H1 (cell line): ENCODE data around the gene RRP7A. TPM values are rescaled to one million over a fixed set of nuclear protein-coding genes. Genes with fewer than 3 reads are reported as not detected.

Source experiments
- CTCF ChIA-PET: fragments of 300-600 bp; sonication (Branson Sonifier 250); formaldehyde crosslinking; loops from one replicate; lab custom pipeline; 2021; ENCODE audit not compliant: partially characterized antibody; lab: Charles Lee
- POLR2A ChIA-PET: fragments of 300-600 bp; sonication (Branson Sonifier 250); formaldehyde crosslinking; loops from one replicate; lab custom pipeline; 2021; ENCODE audit warnings: inconsistent platforms; ENCODE audit not compliant: partially characterized antibody; lab: Charles Lee
- DNase-seq, 2 experiments: peaks; one replicate each; pipeline versions ENCODE4 v3.0.0 to v3.0.0-alpha.2; 2010 to 2022; ENCODE audit warnings: low spot score in 2 of 2, low read depth in 1 of 2, mixed read lengths in 1 of 2
- FAIRE-seq: peaks from 2 replicates; lab custom pipeline; 2011; peaks lifted over from hg19 to GRCh38; lab: Jason Lieb, UNC
- H2AFZ ChIP-seq: 2 replicates; pipeline ENCODE4 v1.8.1; 2012; ENCODE audit warnings: low read length, inconsistent platforms
- H2AK5ac ChIP-seq: 2 replicates; pipeline ENCODE4 v1.6.1; 2013; ENCODE audit warnings: low read depth, low read length
- H2BK120ac ChIP-seq: replicated peaks from 2 replicates; pipeline ENCODE3; 2013; ENCODE audit warnings: low read depth, low read length, inconsistent platforms
- H2BK12ac ChIP-seq: 2 replicates; pipeline ENCODE4 v1.6.1; 2013; ENCODE audit warnings: low read depth, low read length
- H2BK15ac ChIP-seq: 2 replicates; pipeline ENCODE4 v1.6.1; 2013; ENCODE audit warnings: low read length
- H2BK20ac ChIP-seq: 2 replicates; pipeline ENCODE4 v1.6.1; 2013; ENCODE audit warnings: low read length
- H2BK5ac ChIP-seq: 2 replicates; pipeline ENCODE4 v1.6.1; 2013; ENCODE audit warnings: low read depth, low read length
- H3K14ac ChIP-seq: 2 replicates; pipeline ENCODE4 v1.6.1; 2013; ENCODE audit warnings: inconsistent platforms; ENCODE audit not compliant: insufficient read length
- H3K18ac ChIP-seq: 2 replicates; pipeline ENCODE4 v1.6.1; 2013; ENCODE audit warnings: low read length; ENCODE audit errors: extremely low read depth
- H3K23ac ChIP-seq: 2 replicates; pipeline ENCODE4 v1.6.1; 2013; ENCODE audit warnings: inconsistent platforms; ENCODE audit not compliant: insufficient read length
- H3K23me2 ChIP-seq: 2 replicates; pipeline ENCODE4 v1.6.1; 2013; ENCODE audit warnings: low read depth, low read length
- H3K27ac ChIP-seq: 2 replicates; pipeline ENCODE4 v1.6.1; 2011; ENCODE audit warnings: low read depth, low read length, inconsistent platforms
- H3K27me3 ChIP-seq, 4 experiments: replicated peaks in 1 of 4; 1 replicate in 1 of 4; 2 replicates in 3 of 4; pipeline versions ENCODE4 v1.6.1 to v1.8.1; 2011 to 2013; ENCODE audit warnings: low read length in 3 of 4, mild to moderate bottlenecking in 3 of 4, inconsistent platforms in 2 of 4, mixed read lengths in 2 of 4, moderate library complexity in 1 of 4; ENCODE audit not compliant: control insufficient read depth in 3 of 4, insufficient read depth in 3 of 4; ENCODE audit errors: extremely low read depth in 1 of 4
- H3K36me3 ChIP-seq, 4 experiments: 2 replicates each; pipeline versions ENCODE4 v1.6.1 to v1.8.1; 2011 to 2013; ENCODE audit warnings: mild to moderate bottlenecking in 4 of 4, low read length in 3 of 4, moderate library complexity in 2 of 4, control low read depth in 1 of 4, inconsistent platforms in 1 of 4; ENCODE audit not compliant: insufficient read depth in 4 of 4, control insufficient read depth in 2 of 4
- H3K4ac ChIP-seq: replicated peaks from 2 replicates; pipeline ENCODE3; 2013; ENCODE audit warnings: low read length, low read depth, mixed read lengths, inconsistent platforms; ENCODE audit not compliant: insufficient read length
- H3K4me1 ChIP-seq, 4 experiments: replicated peaks in 1 of 4; 1 replicate in 1 of 4; 2 replicates in 3 of 4; pipeline versions ENCODE4 v1.6.1 to v1.8.1; 2011 to 2013; ENCODE audit warnings: low read length in 3 of 4, inconsistent platforms in 2 of 4, mixed read lengths in 1 of 4; ENCODE audit not compliant: insufficient read depth in 4 of 4, control insufficient read depth in 3 of 4
- H3K4me2 ChIP-seq, 2 experiments: 2 replicates each; pipeline versions ENCODE4 v1.6.1 to v1.8.1; 2011 to 2013; ENCODE audit warnings: low read depth in 2 of 2, low read length in 2 of 2, control low read depth in 1 of 2, inconsistent platforms in 1 of 2, mild to moderate bottlenecking in 1 of 2; ENCODE audit not compliant: insufficient read depth in 1 of 2
- H3K4me3 ChIP-seq, 4 experiments: fragments of 200-600, 300-600 bp in 1 of 4; sonication (generic), shearing (Covaris generic), sonication (Bioruptor Twin) in 1 of 4; 2 replicates each; pipeline versions ENCODE4 v1.5.1 to v1.8.1; 2011 to 2016; ENCODE audit warnings: low read length in 4 of 4, low read depth in 3 of 4, control low read depth in 2 of 4, inconsistent platforms in 2 of 4, mild to moderate bottlenecking in 2 of 4, mixed read lengths in 1 of 4, moderate library complexity in 1 of 4; ENCODE audit not compliant: insufficient read depth in 2 of 4; ENCODE audit errors: extremely low read depth in 1 of 4
- H3K56ac ChIP-seq: replicated peaks from 2 replicates; pipeline ENCODE3; 2013; ENCODE audit warnings: low read depth, mild to moderate bottlenecking, mixed read lengths, low read length, inconsistent platforms; ENCODE audit not compliant: insufficient read length
- H3K79me1 ChIP-seq: 2 replicates; pipeline ENCODE4 v1.6.1; 2013; ENCODE audit warnings: low read depth, low read length, control low read depth
- H3K79me2 ChIP-seq, 2 experiments: 2 replicates each; pipeline versions ENCODE4 v1.6.1 to v1.8.1; 2012 to 2013; ENCODE audit warnings: low read length in 2 of 2, mild to moderate bottlenecking in 2 of 2, inconsistent platforms in 1 of 2; ENCODE audit not compliant: insufficient read depth in 2 of 2, control insufficient read depth in 1 of 2
- H3K9ac ChIP-seq, 4 experiments: replicated peaks in 1 of 4; 1 replicate in 1 of 4; 2 replicates in 3 of 4; pipeline versions ENCODE4 v1.6.1 to v1.8.1; 2011 to 2013; ENCODE audit warnings: low read depth in 3 of 4, low read length in 3 of 4, control low read depth in 2 of 4, mild to moderate bottlenecking in 2 of 4, moderate library complexity in 2 of 4, inconsistent platforms in 1 of 4; ENCODE audit errors: extremely low read depth in 1 of 4
- H3K9me3 ChIP-seq, 2 experiments: 2 replicates each; pipeline versions ENCODE4 v1.6.1 to v1.8.1; 2012 to 2013; ENCODE audit warnings: mild to moderate bottlenecking in 2 of 2, moderate library complexity in 2 of 2, control low read depth in 1 of 2, inconsistent platforms in 1 of 2, low read depth in 1 of 2, low read length in 1 of 2, mixed read lengths in 1 of 2; ENCODE audit not compliant: insufficient read depth in 2 of 2
- H4K20me1 ChIP-seq, 2 experiments: replicated peaks in 1 of 2; 2 replicates each; pipeline versions ENCODE3 to v1.8.1; 2011 to 2013; ENCODE audit warnings: inconsistent platforms in 2 of 2, low read length in 2 of 2, mild to moderate bottlenecking in 1 of 2; ENCODE audit not compliant: insufficient read depth in 2 of 2, control insufficient read depth in 1 of 2
- H4K5ac ChIP-seq: 2 replicates; pipeline ENCODE4 v1.6.1; 2013; ENCODE audit warnings: low read length, low read depth, mixed read lengths, inconsistent platforms; ENCODE audit not compliant: insufficient read length
- H4K8ac ChIP-seq: 2 replicates; pipeline ENCODE4 v1.8.0; 2013; ENCODE audit warnings: mild to moderate bottlenecking, moderate library complexity, low read length, inconsistent platforms; ENCODE audit not compliant: insufficient read depth; ENCODE audit errors: extremely low read depth
- H4K91ac ChIP-seq: replicated peaks from 2 replicates; pipeline ENCODE3; 2013; ENCODE audit warnings: low read length, mixed read lengths, inconsistent platforms; ENCODE audit not compliant: insufficient read length
- CEBPB ChIP-seq: IDR thresholded peaks from 2 replicates; pipeline ENCODE4 v1.6.1; 2012; ENCODE audit warnings: low read depth, low read length
- JUND ChIP-seq: IDR thresholded peaks from 2 replicates; pipeline ENCODE4 v1.6.1; 2011; ENCODE audit warnings: mild to moderate bottlenecking, improper control_type of control experiment, low read length
- SRF ChIP-seq: IDR thresholded peaks from 2 replicates; pipeline ENCODE4 v1.6.1; 2011; ENCODE audit warnings: mild to moderate bottlenecking, low read depth, low read length, moderate library complexity
- TCF12 ChIP-seq: IDR thresholded peaks from 2 replicates; pipeline ENCODE4 v1.6.1; 2011; ENCODE audit warnings: low read depth, mild to moderate bottlenecking, low read length
- WGBS, 2 experiments: shearing (Covaris generic) in 1 of 2; methylation state at CpG; one replicate each; pipeline versions ENCODE4 v1.1.6 to v1.1.7; 2013 to 2015; ENCODE audit warnings: low lambda C conversion rate in 2 of 2, mixed read lengths in 2 of 2, inconsistent platforms in 1 of 2, low coverage in 1 of 2, missing lambda C conversion rate in 1 of 2; ENCODE audit not compliant: insufficient replicate concordance in 2 of 2, insufficient coverage in 1 of 2, insufficient read length in 1 of 2; ENCODE audit errors: extremely low coverage in 1 of 2, missing lambda C conversion rate in 1 of 2; 5-methylcytosine and 5-hydroxymethylcytosine counted together
- polyA plus RNA-seq, 7 experiments: library from polyadenylated mRNA; depleted of rRNA in 3 of 7; stranded (reverse) in 5 of 7; unstranded in 2 of 7; fragments of >200 nt in 5 of 7; fragments of 200-250 nt in 2 of 7; gene quantifications; 1 replicate in 5 of 7; 2 replicates in 1 of 7; 4 replicates in 1 of 7; pipeline versions ENCODE4 v1.2.1 to v1.2.3, GENCODE V29; 2011 to 2013; ENCODE audit warnings: missing spikeins in 2 of 7, mixed read lengths in 2 of 7
- small RNA-seq: library from polyadenylated mRNA; stranded (forward); fragments of <200 nt; extraction: miRNeasy Mini kit (QIAGEN cat#:217004); gene quantifications from one replicate; pipeline ENCODE3, GENCODE V24; 2013; ENCODE audit not compliant: insufficient read depth
- total RNA-seq: library from RNA; stranded (reverse); fragmentation: NEBNext Ultra II Directional; extraction: Animal tissue kit (Norgen Biotek cat#: 25700); gene quantifications from 2 replicates; pipeline ENCODE4 v1.2.1, GENCODE V29; 2021

RRP7A gene
- total and polyA plus RNA-seq, 2 of the 8 experiments (the other 6 are each of a cell fraction or from before 2014, with no cell fraction given) = 18.4 to 49.0 TPM

DNA sequence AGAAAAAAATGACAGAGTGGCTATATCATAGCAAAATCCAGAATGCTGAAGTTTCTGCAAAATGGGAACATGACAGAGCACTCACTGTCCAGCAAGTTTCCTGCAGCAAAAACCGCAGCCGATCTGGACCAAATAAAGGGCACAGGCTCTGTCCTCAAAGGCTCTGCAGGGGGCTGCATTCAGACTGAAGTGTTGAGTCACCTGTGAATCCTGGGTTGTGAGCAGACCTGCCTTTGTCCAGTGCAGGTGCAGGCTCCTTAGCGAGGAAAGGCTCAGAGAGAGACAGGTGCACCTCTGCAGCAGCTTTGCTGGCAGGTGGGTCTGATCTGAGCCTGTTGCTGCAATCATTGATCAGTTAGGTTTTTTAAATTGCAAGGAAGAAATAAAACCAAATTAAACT lies 58.1 kb downstream of the RRP7A start:
- no peak overlapping the region for H3K56ac ChIP-seq
- POLR2A ChIA-PET = no interaction called here
- H3K79me1 ChIP-seq = no peaks in the 10 kb centered on the region
- no peak overlapping the region for H3K18ac ChIP-seq
- peaks cover 4 to 13% (median 8%) of the 10 kb centered on the region in 4 experiments; a peak in 6 of 7 replicates for H3K4me1 ChIP-seq
- no peak overlapping the region for H3K4me3 ChIP-seq
- H2AFZ ChIP-seq = no peak overlapping the region
- DNase-seq (no peak), FAIRE-seq (no peak)
- H3K27ac ChIP-seq = no peak overlapping the region
- CTCF ChIA-PET = interaction anchor here (2.2 to 2.3 kb wide), 2 partner anchors 12 to 17 kb away, joined by 11 to 12 read pairs; no protein-coding TSS in a partner anchor
- no peak overlapping the region for H2BK12ac ChIP-seq
- TF ChIP-seq JUND (peak; percentile 60; the same call in 1 of the 2 replicates), CEBPB (0 out of 2 replicates have a peak, but pooled peaks have one; percentile 13), TCF12 (peak; percentile 84; the same call in 1 of the 2 replicates), SRF (no peak)
- H3K36me3 ChIP-seq = no peaks in the 10 kb centered on the region
- no peaks in the 10 kb centered on the region for H4K20me1 ChIP-seq
- no peak overlapping the region for H3K9ac ChIP-seq
- H3K4ac ChIP-seq = no peak overlapping the region
- H3K23me2 ChIP-seq = no peaks in the 10 kb centered on the region
- H4K8ac ChIP-seq = no peak overlapping the region
- no peaks in the 10 kb centered on the region for H3K79me2 ChIP-seq
- no peak overlapping the region for H3K23ac ChIP-seq
- no peak overlapping the region for H2BK20ac ChIP-seq
- no peaks in the 10 kb centered on the region for H3K9me3 ChIP-seq
- H2BK5ac ChIP-seq = no peak overlapping the region
- H4K5ac ChIP-seq = no peak overlapping the region
- WGBS, 2 experiments = 47% methylated on average over 3 of the region's 3 CpGs; no CpG with 5 or more reads in 1 of the 2 experiments
- H3K14ac ChIP-seq = no peak overlapping the region
- H4K91ac ChIP-seq = no peak overlapping the region
- no peaks in the 10 kb centered on the region; a peak in 2 of 7 replicates for H3K27me3 ChIP-seq
- H3K4me2 ChIP-seq = no peak overlapping the region
- no peak overlapping the region for H2AK5ac ChIP-seq
- H2BK120ac ChIP-seq = no peak overlapping the region
- H2BK15ac ChIP-seq = no peak overlapping the region

Small RNA genes within 50 kb of the gene (small RNA-seq; reads per million reads assigned to genes)
- gene RN7SKP80 = not detected
- not detected for gene RNU6-513P

Other genes starting within 250 kb of the RRP7A start
- 79.8 and 80.4 TPM in 2 replicates for gene TCF20, start 249.1 kb downstream of the RRP7A start, total RNA-seq
- gene TCF20, start 249.1 kb downstream of the RRP7A start, polyA plus RNA-seq (2011; rRNA removed) = 22.0 and 23.3 TPM in 2 replicates
- gene NFAM1, start 87.4 kb downstream of the RRP7A start, total RNA-seq = 0.61 and 0.73 TPM in 2 replicates
- gene NFAM1, start 87.4 kb downstream of the RRP7A start, polyA plus RNA-seq (2011; rRNA removed) = 0.50 and 0.62 TPM in 2 replicates
- 2.1 TPM in 1 of 2 replicates, not detected in the other for gene SERHL2, start 34.2 kb upstream of the RRP7A start, total RNA-seq
- 0.91 and 1.1 TPM in 2 replicates for gene SERHL2, start 34.2 kb upstream of the RRP7A start, polyA plus RNA-seq (2011; rRNA removed)
- gene POLDIP3, start 95.1 kb upstream of the RRP7A start, total RNA-seq = 77.3 and 84.6 TPM in 2 replicates
- 43.5 and 44.7 TPM in 2 replicates for gene POLDIP3, start 95.1 kb upstream of the RRP7A start, polyA plus RNA-seq (2011; rRNA removed)
- 0.52 and 0.84 TPM in 2 replicates for gene ATP5MGL, start 120.8 kb upstream of the RRP7A start, total RNA-seq
- gene ATP5MGL, start 120.8 kb upstream of the RRP7A start, polyA plus RNA-seq (2011; rRNA removed) = 0.12 TPM in 1 of 2 replicates, not detected in the other
- gene CYB5R3, start 129.6 kb upstream of the RRP7A start, total RNA-seq = 75.3 and 82.5 TPM in 2 replicates
- 113 and 160 TPM in 2 replicates for gene CYB5R3, start 129.6 kb upstream of the RRP7A start, polyA plus RNA-seq (2011; rRNA removed)
- gene A4GALT, start 201.1 kb upstream of the RRP7A start, total RNA-seq = 13.8 and 13.9 TPM in 2 replicates
- gene A4GALT, start 201.1 kb upstream of the RRP7A start, polyA plus RNA-seq (2011; rRNA removed) = 7.2 and 13.1 TPM in 2 replicates